ENCODE data around the gene LMF1.

The LMF1 gene

DNA sequence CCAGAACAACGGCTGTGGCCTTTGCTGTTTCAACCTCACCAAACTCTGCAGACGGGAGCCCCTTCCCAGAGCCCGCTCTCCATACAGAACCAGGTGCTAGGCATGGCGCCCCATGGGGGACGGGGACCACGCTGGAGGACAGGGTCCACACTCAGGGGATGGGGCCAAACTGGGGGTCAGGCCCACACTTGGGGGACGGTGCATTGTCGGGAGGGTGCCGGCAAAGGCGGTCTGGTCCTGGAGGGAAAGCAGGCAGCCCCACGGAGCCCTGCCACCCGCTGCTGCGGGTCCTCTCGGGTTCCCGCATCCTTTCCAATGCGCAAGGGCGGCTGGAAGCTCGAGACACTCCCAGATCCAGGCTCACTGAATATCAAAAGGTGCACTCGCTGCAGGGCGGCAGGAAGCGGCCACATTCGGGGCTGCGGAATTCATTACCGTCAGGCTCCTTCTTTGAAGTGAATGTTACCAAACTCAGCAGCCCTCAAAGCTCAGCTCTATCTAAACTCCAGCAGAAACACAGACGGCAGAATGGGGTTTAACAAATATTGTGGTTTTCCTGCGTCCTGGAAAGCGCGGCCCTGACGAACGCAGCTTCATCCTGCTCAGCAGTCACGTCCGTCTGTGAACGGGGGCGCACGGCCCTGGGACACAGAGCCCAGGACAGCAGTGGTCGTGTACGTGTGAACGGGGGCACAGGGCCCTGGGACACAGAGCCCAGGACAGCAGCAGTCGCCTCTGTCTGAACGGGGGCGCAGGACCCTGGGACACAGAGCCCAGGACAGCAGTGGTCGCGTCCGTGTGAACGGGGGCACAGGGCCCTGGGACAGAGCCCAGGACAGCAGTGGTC is 41.3 kb downstream of the LMF1 start:
- no peak overlapping the region for H3K27ac ChIP-seq (ENCODE audit: poor library complexity, severe bottlenecking)

DNA sequence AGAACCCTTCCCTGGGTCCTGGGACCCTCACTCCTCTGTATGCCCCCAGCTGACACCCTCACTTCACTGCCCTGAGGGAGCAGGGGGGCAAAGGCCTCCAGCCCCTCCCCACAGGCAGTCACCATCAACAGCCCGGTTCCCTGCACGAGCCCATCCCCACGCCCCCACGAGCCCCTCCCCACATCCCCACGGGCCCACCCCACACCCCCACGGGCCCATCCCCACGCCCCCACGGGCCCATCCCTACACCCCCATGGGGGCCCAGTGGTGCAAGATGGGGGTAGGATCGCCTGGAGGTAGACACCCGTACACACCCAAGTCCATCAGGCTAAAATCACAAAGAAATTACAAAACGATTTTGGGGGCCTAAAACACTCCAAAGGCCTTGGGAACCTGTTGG is 42.3 kb downstream of the LMF1 start:
- Histone ChIP-seq H3K27ac (ENCODE audit: poor library complexity, severe bottlenecking) (no peak overlapping the region), H3K4me3 (ENCODE audit: severe bottlenecking) (no peak overlapping the region), H3K9me3 (ENCODE audit: severe bottlenecking) (no peaks in the 10 kb centered on the region), H3K4me1 (ENCODE audit: insufficient read depth, poor library complexity, severe bottlenecking) (no peaks in the 10 kb centered on the region), H3K36me3 (ENCODE audit: low read depth) (no peaks in the 10 kb centered on the region), H3K27me3 (ENCODE audit: insufficient read depth, poor library complexity, severe bottlenecking) (no peaks in the 10 kb centered on the region)
- ATAC-seq (ENCODE audit: low read depth) (no peak), DNase-seq (ENCODE audit: low spot score) (no peak)
- TF ChIP-seq, protein P1, sequence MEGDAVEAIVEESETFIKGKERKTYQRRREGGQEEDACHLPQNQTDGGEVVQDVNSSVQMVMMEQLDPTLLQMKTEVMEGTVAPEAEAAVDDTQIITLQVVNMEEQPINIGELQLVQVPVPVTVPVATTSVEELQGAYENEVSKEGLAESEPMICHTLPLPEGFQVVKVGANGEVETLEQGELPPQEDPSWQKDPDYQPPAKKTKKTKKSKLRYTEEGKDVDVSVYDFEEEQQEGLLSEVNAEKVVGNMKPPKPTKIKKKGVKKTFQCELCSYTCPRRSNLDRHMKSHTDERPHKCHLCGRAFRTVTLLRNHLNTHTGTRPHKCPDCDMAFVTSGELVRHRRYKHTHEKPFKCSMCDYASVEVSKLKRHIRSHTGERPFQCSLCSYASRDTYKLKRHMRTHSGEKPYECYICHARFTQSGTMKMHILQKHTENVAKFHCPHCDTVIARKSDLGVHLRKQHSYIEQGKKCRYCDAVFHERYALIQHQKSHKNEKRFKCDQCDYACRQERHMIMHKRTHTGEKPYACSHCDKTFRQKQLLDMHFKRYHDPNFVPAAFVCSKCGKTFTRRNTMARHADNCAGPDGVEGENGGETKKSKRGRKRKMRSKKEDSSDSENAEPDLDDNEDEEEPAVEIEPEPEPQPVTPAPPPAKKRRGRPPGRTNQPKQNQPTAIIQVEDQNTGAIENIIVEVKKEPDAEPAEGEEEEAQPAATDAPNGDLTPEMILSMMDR (IDR thresholded peaks at IDR 0.05; ENCODE audit: poor library complexity, severe bottlenecking), result no peak

More for the DNA sequence above, 41.3 kb downstream of the LMF1 start:
- Histone ChIP-seq H3K27me3 (ENCODE audit: insufficient read depth, poor library complexity, severe bottlenecking) (no peaks in the 10 kb centered on the region), H3K9me3 (ENCODE audit: severe bottlenecking) (no peaks in the 10 kb centered on the region), H3K4me1 (ENCODE audit: insufficient read depth, poor library complexity, severe bottlenecking) (no peaks in the 10 kb centered on the region), H3K4me3 (ENCODE audit: severe bottlenecking) (no peak overlapping the region), H3K36me3 (ENCODE audit: low read depth) (no peaks in the 10 kb centered on the region)
- ATAC-seq (ENCODE audit: low read depth) (no peak), DNase-seq (ENCODE audit: low spot score) (no peak)
- TF ChIP-seq, protein P1 (IDR thresholded peaks at IDR 0.05; ENCODE audit: poor library complexity, severe bottlenecking), result no peak

DNA sequence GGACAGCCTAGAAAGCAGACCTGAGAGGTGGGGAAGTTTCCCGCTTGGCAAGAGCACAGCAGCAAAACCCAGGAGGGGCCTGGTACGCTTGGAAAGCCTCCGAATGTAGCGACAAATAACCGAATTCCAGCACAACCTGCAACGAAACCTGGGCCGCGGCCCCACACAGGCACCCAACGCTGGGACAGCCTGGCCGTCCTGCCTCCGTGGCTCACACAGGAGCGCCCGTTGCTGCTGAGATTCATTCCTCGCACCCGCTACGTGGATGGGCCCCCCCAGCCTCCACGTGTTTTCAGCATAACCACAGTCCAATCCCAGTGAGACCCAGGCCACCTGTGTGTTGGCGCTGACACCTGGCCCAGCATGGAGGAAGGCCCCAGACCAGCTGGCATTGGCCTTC is 42.9 kb downstream of the LMF1 start:
- Histone ChIP-seq H3K4me1 (ENCODE audit: insufficient read depth, poor library complexity, severe bottlenecking) (no peaks in the 10 kb centered on the region), H3K27ac (ENCODE audit: poor library complexity, severe bottlenecking) (no peak overlapping the region), H3K27me3 (ENCODE audit: insufficient read depth, poor library complexity, severe bottlenecking) (no peaks in the 10 kb centered on the region), H3K36me3 (ENCODE audit: low read depth) (no peaks in the 10 kb centered on the region), H3K9me3 (ENCODE audit: severe bottlenecking) (no peaks in the 10 kb centered on the region), H3K4me3 (ENCODE audit: severe bottlenecking) (no peak overlapping the region)
- DNase-seq (ENCODE audit: low spot score) (no peak), ATAC-seq (ENCODE audit: low read depth) (no peak)
- TF ChIP-seq, protein P1 (IDR thresholded peaks at IDR 0.05; ENCODE audit: poor library complexity, severe bottlenecking), result no peak

DNA sequence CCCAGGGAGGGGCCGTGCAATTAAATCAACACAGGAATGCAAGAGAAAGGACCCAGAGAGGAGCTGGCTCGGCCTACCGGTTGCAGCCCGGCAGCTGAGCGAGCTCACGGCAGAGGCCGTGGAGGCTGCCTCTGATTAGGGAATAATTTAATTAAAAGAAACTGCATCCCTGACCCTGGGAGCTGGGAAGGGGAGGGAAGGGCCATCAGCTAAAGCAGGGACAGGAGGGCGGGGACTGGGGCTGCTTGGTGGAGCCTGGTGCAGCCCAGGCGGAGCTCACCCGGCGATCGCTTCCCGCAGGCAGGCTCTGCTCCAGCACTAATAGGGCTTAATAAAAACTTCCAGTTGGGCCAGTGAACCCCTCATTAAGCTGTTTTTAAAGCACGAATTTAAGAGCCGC is 43.4 kb downstream of the LMF1 start:
- H3K4me1 ChIP-seq (ENCODE audit: insufficient read depth, poor library complexity, severe bottlenecking), result no peaks in the 10 kb centered on the region
- H3K27ac ChIP-seq (ENCODE audit: poor library complexity, severe bottlenecking), result no peak overlapping the region
- no peak overlapping the region for H3K4me3 ChIP-seq (ENCODE audit: severe bottlenecking)
- H3K36me3 ChIP-seq (ENCODE audit: low read depth), result no peaks in the 10 kb centered on the region
- H3K9me3 ChIP-seq (ENCODE audit: severe bottlenecking), result no peaks in the 10 kb centered on the region
- TF ChIP-seq, protein P1 (IDR thresholded peaks at IDR 0.05; ENCODE audit: poor library complexity, severe bottlenecking), result no peak
- H3K27me3 ChIP-seq (ENCODE audit: insufficient read depth, poor library complexity, severe bottlenecking), result no peaks in the 10 kb centered on the region
- ATAC-seq (ENCODE audit: low read depth) (no peak), DNase-seq (ENCODE audit: low spot score) (no peak)

DNA sequence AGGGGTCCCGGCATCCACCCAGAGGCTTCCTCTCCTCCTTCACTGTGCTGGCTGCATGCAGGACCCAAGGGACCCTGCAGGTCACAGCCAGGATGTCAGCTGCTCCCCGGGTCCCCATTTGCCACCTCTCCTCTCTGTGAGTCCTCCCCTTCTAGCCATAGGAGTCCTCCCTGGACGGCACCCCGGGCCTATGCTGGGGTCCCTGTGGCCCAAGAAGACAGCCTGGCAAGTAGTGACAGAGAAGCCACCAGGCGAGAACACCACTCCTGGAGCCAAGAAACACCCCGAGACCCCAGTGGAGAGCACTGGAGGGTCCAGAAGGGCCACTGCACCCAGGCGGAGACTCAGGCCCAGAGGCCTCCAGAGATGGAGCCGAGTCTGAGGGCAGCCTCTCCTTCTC is 44.1 kb downstream of the LMF1 start:
- Histone ChIP-seq H3K4me3 (ENCODE audit: severe bottlenecking) (no peak overlapping the region), H3K4me1 (ENCODE audit: insufficient read depth, poor library complexity, severe bottlenecking) (no peaks in the 10 kb centered on the region), H3K27me3 (ENCODE audit: insufficient read depth, poor library complexity, severe bottlenecking) (no peaks in the 10 kb centered on the region), H3K36me3 (ENCODE audit: low read depth) (no peaks in the 10 kb centered on the region), H3K27ac (ENCODE audit: poor library complexity, severe bottlenecking) (no peak overlapping the region), H3K9me3 (ENCODE audit: severe bottlenecking) (no peaks in the 10 kb centered on the region)
- no peak for DNase-seq (ENCODE audit: low spot score)
- ATAC-seq (ENCODE audit: low read depth), result no peak
- TF ChIP-seq, protein P1 (IDR thresholded peaks at IDR 0.05; ENCODE audit: poor library complexity, severe bottlenecking), result no peak

Measured in RWPE2 (cell line).